ENCODE results near the gene RBM43.

The RBM43 gene

DNA sequence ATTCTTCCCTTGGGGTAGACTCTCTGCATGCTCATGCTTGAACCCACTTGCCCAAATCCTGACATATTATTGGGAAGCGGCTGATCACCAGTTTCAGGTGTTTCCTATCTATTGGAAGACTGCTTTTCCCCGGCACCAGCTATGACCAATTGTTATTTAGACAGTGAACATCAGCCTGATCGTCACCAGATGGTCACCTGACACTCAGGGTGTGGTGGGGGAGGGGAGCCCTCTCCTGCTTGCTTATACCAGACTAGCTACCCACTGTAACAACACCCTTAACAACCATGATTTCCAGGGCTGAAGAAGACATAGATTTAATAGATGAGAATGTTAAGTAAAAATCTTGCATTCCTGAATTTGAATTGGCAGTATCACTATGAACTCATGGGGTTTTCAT is 44.3 kb downstream of the RBM43 start:
- no peak for DNase-seq (ENCODE audit: low read depth)

DNA sequence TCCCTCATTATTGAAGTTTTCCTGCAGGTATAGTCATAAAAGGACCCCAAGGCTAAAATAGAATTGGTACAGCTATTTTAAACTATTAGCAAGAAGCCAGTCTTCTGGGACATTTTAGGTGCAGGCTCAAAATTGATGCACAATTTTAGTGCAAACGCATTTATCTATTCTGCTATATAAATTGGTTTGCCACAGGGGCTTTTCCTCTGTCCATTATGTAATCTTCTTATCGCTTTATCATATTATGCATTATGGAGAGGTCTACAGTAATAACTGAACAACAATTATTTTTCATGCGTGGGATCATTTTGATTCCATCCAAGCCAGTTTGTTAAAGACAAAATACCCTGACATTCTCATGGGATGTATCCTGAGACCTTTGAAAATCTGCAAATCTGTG is 54.6 kb downstream of the RBM43 start:
- no peak for DNase-seq (ENCODE audit: low read depth)

DNA sequence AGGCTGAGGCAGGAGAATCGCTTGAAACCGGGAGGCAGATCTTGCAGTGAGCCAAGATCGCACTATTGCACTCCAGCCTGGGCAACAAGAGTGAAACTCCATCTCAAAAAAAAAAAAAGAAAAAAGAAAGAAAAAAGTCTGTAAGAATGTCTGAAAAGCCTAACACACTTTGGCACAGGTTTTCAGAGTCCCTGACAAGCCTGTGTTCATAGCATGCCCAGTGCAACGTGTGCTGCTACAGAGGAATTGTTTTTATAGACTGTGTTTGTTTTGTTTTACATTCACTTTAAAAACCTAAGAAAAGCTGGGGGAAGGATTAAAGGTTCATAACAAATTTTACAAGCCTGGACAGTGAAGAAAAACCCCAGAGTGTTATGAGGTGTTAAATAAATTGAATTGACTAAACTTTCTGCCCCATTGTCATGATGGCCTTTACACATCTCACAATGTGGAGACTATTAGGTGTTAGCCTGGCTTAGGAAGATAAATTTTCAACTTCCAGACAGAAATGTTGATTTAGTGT is 55.2 kb downstream of the RBM43 start:
- DNase-seq (ENCODE audit: low read depth), result no peak

DNA sequence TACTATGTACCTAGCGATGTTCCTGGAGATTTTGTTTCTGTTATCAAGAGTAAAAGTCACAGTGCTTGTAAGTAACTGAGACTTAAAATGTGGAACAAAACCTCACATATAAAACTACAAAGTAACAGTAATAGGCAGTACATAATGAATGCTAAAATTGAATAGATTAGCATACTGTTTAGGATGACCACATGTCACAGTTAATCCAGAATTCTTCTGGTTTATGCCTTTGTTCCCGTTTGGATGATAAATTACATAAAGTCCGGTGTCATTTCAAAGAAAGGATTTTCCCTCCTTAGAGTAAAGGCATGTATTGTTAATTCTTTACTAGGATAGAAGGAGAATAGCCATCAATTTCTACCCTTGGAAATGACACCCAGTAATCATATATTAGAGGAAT is 56.1 kb downstream of the RBM43 start:
- no peak for DNase-seq (ENCODE audit: low read depth)

DNA sequence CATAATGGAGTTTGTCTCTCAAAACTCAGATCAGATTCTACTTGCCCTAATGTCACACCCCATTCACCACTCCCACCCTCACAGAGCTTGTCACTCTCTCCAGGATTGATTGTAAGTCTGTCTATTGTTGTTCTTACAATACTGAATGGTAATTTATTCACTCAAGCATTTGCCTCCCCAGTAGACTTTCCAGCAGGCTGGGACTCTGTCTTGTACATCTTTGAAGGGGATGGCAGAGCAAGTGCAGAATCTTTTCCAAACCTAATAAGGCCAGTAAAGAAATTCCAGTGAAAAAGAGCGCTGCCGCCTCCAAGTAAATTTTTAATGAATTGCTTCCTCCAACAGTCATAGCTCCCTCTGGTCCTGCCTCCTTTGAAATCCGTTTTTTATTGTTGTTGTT is 56.9 kb downstream of the RBM43 start:
- no peak for DNase-seq (ENCODE audit: low read depth)

DNA sequence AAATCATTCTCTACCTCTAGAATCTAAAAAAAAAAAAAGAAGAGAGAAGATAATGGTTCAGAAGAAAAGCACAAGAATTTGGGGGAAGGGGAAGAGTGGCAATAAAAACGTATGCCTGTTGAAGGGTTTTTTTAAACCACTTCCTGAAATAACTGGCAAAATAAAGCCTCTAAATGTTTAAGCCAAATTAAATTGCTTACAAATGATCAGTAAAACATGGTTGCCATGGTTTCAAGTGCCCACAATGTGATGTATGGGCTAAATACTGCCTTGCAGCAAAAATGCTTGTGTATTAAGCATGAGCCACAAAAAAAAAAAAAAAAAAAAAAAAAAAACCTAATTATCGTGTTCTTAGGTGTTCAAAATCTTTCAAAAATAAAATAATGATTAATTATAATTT is 60.8 kb downstream of the RBM43 start:
- DNase-seq (ENCODE audit: low read depth), result no peak

DNA sequence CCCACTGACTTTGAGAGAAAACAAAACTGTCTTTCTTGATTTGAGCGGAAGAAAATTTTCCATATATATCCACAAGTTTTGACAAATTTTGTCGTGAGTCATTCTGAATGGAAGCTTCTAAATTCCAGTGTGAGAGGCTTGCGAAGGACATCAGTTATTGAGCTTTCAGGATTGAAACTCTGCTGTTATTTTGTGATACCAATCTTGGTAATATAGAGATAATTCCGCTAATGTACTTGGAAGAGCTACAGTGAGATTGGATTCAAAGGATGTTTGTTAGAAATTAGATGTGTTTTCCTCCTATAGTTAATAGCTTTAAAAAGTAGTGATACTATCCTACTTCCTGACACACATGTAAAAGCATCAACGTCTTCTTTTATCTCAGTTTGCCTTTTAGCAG is 61.4 kb downstream of the RBM43 start:
- no peak for DNase-seq (ENCODE audit: low read depth)

DNA sequence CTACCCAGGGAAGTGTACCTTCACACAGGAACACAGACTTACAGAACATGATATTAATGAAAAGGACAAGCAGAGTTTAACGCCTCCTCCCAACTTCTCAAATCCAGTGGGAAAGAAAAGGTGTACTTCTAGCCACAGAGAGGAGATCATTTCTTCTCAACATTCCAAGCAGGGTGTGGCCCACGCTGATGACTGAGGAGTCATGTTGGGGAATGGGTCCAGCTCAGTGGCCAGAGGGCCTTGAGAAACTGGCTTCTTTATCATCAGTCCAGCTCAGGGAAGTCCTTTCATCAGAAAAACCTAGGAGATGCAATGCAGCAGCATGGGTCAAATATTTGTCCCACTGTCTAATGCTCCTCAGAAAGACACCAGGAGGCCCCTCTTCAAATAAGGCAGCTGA is 63.0 kb downstream of the RBM43 start:
- no peak for DNase-seq (ENCODE audit: low read depth)

All from stimulated activated CD8-positive, alpha-beta memory T cell treated with anti-CD3 and anti-CD28 coated beads, Interleukin-12 subunit alpha, Interleukin-12 subunit beta, amount 100 ng/mL, for 4 hours (primary cell).